Loucy (cell line): ENCODE results near the gene ADAMTS15.

Experiments
- H2AFZ ChIP-seq: fragments of 200-600 bp; sonication (generic); 2 replicates; pipeline ENCODE4 v1.6.0; 2016; ENCODE audit warnings: antibody characterized with exemption, mild to moderate bottlenecking, low read length, moderate library complexity
- H3F3A ChIP-seq: fragments of 200-600 bp; 2 replicates; pipeline ENCODE4 v1.6.0; 2016; ENCODE audit warnings: antibody characterized with exemption, low read depth, mild to moderate bottlenecking
- H3K27me3 ChIP-seq: fragments of 200-600 bp; sonication (generic); 2 replicates; pipeline ENCODE4 v1.6.1; 2014; ENCODE audit warnings: low read length, mild to moderate bottlenecking; ENCODE audit not compliant: insufficient read depth, poor library complexity, severe bottlenecking
- H3K36me3 ChIP-seq: fragments of 200-600 bp; sonication (generic); 2 replicates; pipeline ENCODE4 v1.6.1; 2016; ENCODE audit warnings: low read length; ENCODE audit not compliant: insufficient read depth
- H3K4me1 ChIP-seq: fragments of 200-600 bp; sonication (generic); 2 replicates; pipeline ENCODE4 v1.5.1; 2014; ENCODE audit warnings: low read length, mild to moderate bottlenecking; ENCODE audit not compliant: insufficient read depth, poor library complexity, severe bottlenecking
- H3K4me2 ChIP-seq: fragments of 200-600 bp; sonication (generic); 2 replicates; pipeline ENCODE4 v1.6.0; 2014; ENCODE audit warnings: antibody characterized with exemption, low read length, low read depth, mild to moderate bottlenecking; ENCODE audit not compliant: poor library complexity, severe bottlenecking
- H3K4me3 ChIP-seq: fragments of 200-600 bp; sonication (generic); 2 replicates; pipeline ENCODE4 v1.5.1; 2014; ENCODE audit warnings: low read length, mild to moderate bottlenecking, mixed read lengths; ENCODE audit not compliant: poor library complexity, severe bottlenecking
- H3K79me2 ChIP-seq: fragments of 200-600 bp; sonication (generic); 2 replicates; pipeline ENCODE4 v1.6.1; 2014; ENCODE audit warnings: low read length; ENCODE audit not compliant: insufficient read depth
- H3K9ac ChIP-seq: fragments of 200-600 bp; sonication (generic); 2 replicates; pipeline ENCODE4 v1.6.0; 2014; ENCODE audit warnings: mild to moderate bottlenecking, low read depth, low read length, moderate library complexity; ENCODE audit not compliant: poor library complexity, severe bottlenecking
- H3K9me2 ChIP-seq: fragments of 200-600 bp; sonication (generic); replicated peaks from 2 replicates; pipeline ENCODE4 v1.6.1; 2016; ENCODE audit warnings: low read depth, low read length, mixed read lengths
- H3K9me3 ChIP-seq: fragments of 200-600 bp; sonication (generic); 2 replicates; pipeline ENCODE4 v1.6.1; 2014; ENCODE audit warnings: mild to moderate bottlenecking, antibody characterized with exemption, low read length, low read depth; ENCODE audit not compliant: insufficient read depth
- H4K20me1 ChIP-seq: fragments of 200-600 bp; sonication (generic); 2 replicates; pipeline ENCODE4 v1.6.0; 2014; ENCODE audit warnings: antibody characterized with exemption, low read length, mild to moderate bottlenecking; ENCODE audit not compliant: insufficient read depth, poor library complexity, severe bottlenecking
- CTCF ChIP-seq: fragments of 200-600 bp; sonication (generic); conservative IDR thresholded peaks from 2 replicates; pipeline ENCODE4 v1.5.1; 2014; ENCODE audit warnings: mild to moderate bottlenecking, antibody characterized with exemption, low read length
- EZH2phosphoT487 ChIP-seq: fragments of 200-600 bp; IDR thresholded peaks from 2 replicates; pipeline ENCODE4 v1.6.1; 2018; ENCODE audit warnings: antibody characterized with exemption, mild to moderate bottlenecking, moderate library complexity, borderline replicate concordance

Gene ADAMTS15

GRCh38 chr11:130424613-130425140 lies 23.8 kb upstream of the ADAMTS15 start:
- H3F3A ChIP-seq, result no peaks in the 10 kb centered on the region
- no peak overlapping the region for H2AFZ ChIP-seq
- peaks cover 5% of the 10 kb centered on the region for H3K27me3 ChIP-seq
- no peak overlapping the region for H3K9ac ChIP-seq
- no peaks in the 10 kb centered on the region for H3K9me2 ChIP-seq
- no peaks in the 10 kb centered on the region for H3K79me2 ChIP-seq
- no peak overlapping the region for H3K4me3 ChIP-seq
- no peak for TF ChIP-seq EZH2phosphoT487
- TF ChIP-seq CTCF, result no peak
- H3K9me3 ChIP-seq, result no peaks in the 10 kb centered on the region
- H3K4me1 ChIP-seq, result no peaks in the 10 kb centered on the region
- H4K20me1 ChIP-seq, result no peaks in the 10 kb centered on the region
- H3K4me2 ChIP-seq, result no peak overlapping the region
- H3K36me3 ChIP-seq, result no peaks in the 10 kb centered on the region

- no peaks in the 10 kb centered on the region for H3K9me3 ChIP-seq
- no peaks in the 10 kb centered on the region for H4K20me1 ChIP-seq
- no peak overlapping the region for H3K9ac ChIP-seq
- no peak overlapping the region for H3K4me3 ChIP-seq
- no peaks in the 10 kb centered on the region for H3F3A ChIP-seq
- TF ChIP-seq EZH2phosphoT487 (no peak), CTCF (no peak)
- no peaks in the 10 kb centered on the region for H3K9me2 ChIP-seq
- H3K36me3 ChIP-seq, result no peaks in the 10 kb centered on the region
- H2AFZ ChIP-seq, result no peak overlapping the region
- no peaks in the 10 kb centered on the region for H3K79me2 ChIP-seq
- H3K4me2 ChIP-seq, result no peak overlapping the region
- H3K4me1 ChIP-seq, result no peaks in the 10 kb centered on the region
- peaks cover 5% of the 10 kb centered on the region for H3K27me3 ChIP-seq
These were observed 23.3 kb upstream of the ADAMTS15 start for GRCh38 chr11:130425156-130425555.

GRCh38 chr11:130426223-130426836 lies 22.1 kb upstream of the ADAMTS15 start:
- H3K9me2 ChIP-seq, result no peaks in the 10 kb centered on the region
- no peaks in the 10 kb centered on the region for H4K20me1 ChIP-seq
- no peaks in the 10 kb centered on the region for H3F3A ChIP-seq
- peaks cover 5% of the 10 kb centered on the region for H3K27me3 ChIP-seq
- H3K4me3 ChIP-seq, result no peak overlapping the region
- no peaks in the 10 kb centered on the region for H3K4me1 ChIP-seq
- no peaks in the 10 kb centered on the region for H3K79me2 ChIP-seq
- H3K9me3 ChIP-seq, result no peaks in the 10 kb centered on the region
- H3K4me2 ChIP-seq, result no peak overlapping the region
- H3K9ac ChIP-seq, result no peak overlapping the region
- no peak overlapping the region for H2AFZ ChIP-seq
- no peaks in the 10 kb centered on the region for H3K36me3 ChIP-seq
- TF ChIP-seq EZH2phosphoT487, result no peak

GRCh38 chr11:130426837-130427341 lies 21.6 kb upstream of the ADAMTS15 start:
- no peak overlapping the region for H2AFZ ChIP-seq
- no peaks in the 10 kb centered on the region for H3K36me3 ChIP-seq
- H3K9ac ChIP-seq, result no peak overlapping the region
- H3K27me3 ChIP-seq, result peaks cover 5% of the 10 kb centered on the region
- H3F3A ChIP-seq, result no peaks in the 10 kb centered on the region
- TF ChIP-seq CTCF, result no peak
- no peak for TF ChIP-seq EZH2phosphoT487
- H3K4me2 ChIP-seq, result no peak overlapping the region
- H3K4me1 ChIP-seq, result no peaks in the 10 kb centered on the region
- no peak overlapping the region for H3K4me3 ChIP-seq
- no peaks in the 10 kb centered on the region for H3K79me2 ChIP-seq
- H3K9me2 ChIP-seq, result no peaks in the 10 kb centered on the region
- no peaks in the 10 kb centered on the region for H3K9me3 ChIP-seq
- no peaks in the 10 kb centered on the region for H4K20me1 ChIP-seq
